Measurements from ENCODE around the gene AUTS2.

DNA sequence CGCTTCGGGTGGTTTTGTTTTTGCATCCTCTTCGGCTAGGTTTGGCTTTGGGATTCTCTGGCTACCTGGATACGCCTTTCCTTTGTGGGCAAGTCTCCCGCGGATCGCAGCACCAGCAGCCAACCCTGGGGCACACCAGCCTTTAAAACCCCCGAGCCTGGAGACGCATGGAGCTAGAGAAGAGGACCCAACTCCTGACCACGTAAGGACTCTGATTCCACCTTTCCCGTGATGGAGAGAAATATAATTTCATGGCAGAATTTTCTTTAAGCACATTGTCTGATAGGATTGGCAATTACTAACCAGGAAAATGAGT, 998.3 kb downstream of the AUTS2 start:
- TF ChIP-seq, protein P1, sequence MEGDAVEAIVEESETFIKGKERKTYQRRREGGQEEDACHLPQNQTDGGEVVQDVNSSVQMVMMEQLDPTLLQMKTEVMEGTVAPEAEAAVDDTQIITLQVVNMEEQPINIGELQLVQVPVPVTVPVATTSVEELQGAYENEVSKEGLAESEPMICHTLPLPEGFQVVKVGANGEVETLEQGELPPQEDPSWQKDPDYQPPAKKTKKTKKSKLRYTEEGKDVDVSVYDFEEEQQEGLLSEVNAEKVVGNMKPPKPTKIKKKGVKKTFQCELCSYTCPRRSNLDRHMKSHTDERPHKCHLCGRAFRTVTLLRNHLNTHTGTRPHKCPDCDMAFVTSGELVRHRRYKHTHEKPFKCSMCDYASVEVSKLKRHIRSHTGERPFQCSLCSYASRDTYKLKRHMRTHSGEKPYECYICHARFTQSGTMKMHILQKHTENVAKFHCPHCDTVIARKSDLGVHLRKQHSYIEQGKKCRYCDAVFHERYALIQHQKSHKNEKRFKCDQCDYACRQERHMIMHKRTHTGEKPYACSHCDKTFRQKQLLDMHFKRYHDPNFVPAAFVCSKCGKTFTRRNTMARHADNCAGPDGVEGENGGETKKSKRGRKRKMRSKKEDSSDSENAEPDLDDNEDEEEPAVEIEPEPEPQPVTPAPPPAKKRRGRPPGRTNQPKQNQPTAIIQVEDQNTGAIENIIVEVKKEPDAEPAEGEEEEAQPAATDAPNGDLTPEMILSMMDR (IDR thresholded peaks at IDR 0.05): no peak
- TF ChIP-seq POLR2A (IDR thresholded peaks at IDR 0.05): no peak
